KMS-11 (cell line): ENCODE data around the gene TMEM25.

Source experiments
- H2AFZ ChIP-seq: fragments of 200-600 bp; sonication (generic); 2 replicates; pipeline ENCODE4 v1.6.1; 2016; ENCODE audit warnings: antibody characterized with exemption, mixed run types, low read depth
- H3K27ac ChIP-seq: fragments of 200-600 bp; sonication (generic); 2 replicates; pipeline ENCODE4 v1.6.1; 2016; ENCODE audit warnings: mild to moderate bottlenecking, mixed run types
- H3K27me3 ChIP-seq: fragments of 200-600 bp; sonication (generic); 2 replicates; pipeline ENCODE4 v1.6.1; 2017; ENCODE audit warnings: mild to moderate bottlenecking, low read depth, mixed run types, moderate library complexity; ENCODE audit not compliant: insufficient read depth
- H3K36me3 ChIP-seq: fragments of 200-600 bp; sonication (generic); 2 replicates; pipeline ENCODE4 v1.6.1; 2017; ENCODE audit warnings: mild to moderate bottlenecking, mixed run types; ENCODE audit not compliant: insufficient read depth
- H3K4me1 ChIP-seq: fragments of 200-600 bp; sonication (generic); 2 replicates; pipeline ENCODE4 v1.6.1; 2016; ENCODE audit warnings: mild to moderate bottlenecking, low read depth, mixed run types; ENCODE audit not compliant: poor library complexity, severe bottlenecking
- H3K4me2 ChIP-seq: fragments of 200-600 bp; sonication (generic); 2 replicates; pipeline ENCODE4 v1.7.0; 2016; ENCODE audit warnings: mild to moderate bottlenecking, mixed run types
- H3K4me3 ChIP-seq: fragments of 200-600 bp; sonication (generic); IDR thresholded peaks from 2 replicates; pipeline ENCODE4 v1.6.1; 2017; ENCODE audit warnings: low read depth, low read length, mixed read lengths; ENCODE audit not compliant: insufficient read depth
- H3K79me2 ChIP-seq: fragments of 200-600 bp; sonication (generic); 2 replicates; pipeline ENCODE4 v1.6.1; 2016; ENCODE audit warnings: low read depth, mixed run types; ENCODE audit not compliant: insufficient read depth
- H3K9ac ChIP-seq: fragments of 200-600 bp; sonication (generic); 2 replicates; pipeline ENCODE4 v1.6.1; 2016; ENCODE audit warnings: mild to moderate bottlenecking, mixed run types
- H4K20me1 ChIP-seq: fragments of 200-600 bp; sonication (generic); 2 replicates; pipeline ENCODE4 v1.6.1; 2016; ENCODE audit warnings: mild to moderate bottlenecking, mixed run types; ENCODE audit not compliant: insufficient read depth
- CTCF ChIP-seq: fragments of 200-600 bp; sonication (generic); conservative IDR thresholded peaks from 2 replicates; pipeline ENCODE4 v1.6.1; 2017; ENCODE audit warnings: low read depth, mild to moderate bottlenecking, antibody characterized with exemption, low read length, moderate library complexity, mixed read lengths

The TMEM25 gene

DNA sequence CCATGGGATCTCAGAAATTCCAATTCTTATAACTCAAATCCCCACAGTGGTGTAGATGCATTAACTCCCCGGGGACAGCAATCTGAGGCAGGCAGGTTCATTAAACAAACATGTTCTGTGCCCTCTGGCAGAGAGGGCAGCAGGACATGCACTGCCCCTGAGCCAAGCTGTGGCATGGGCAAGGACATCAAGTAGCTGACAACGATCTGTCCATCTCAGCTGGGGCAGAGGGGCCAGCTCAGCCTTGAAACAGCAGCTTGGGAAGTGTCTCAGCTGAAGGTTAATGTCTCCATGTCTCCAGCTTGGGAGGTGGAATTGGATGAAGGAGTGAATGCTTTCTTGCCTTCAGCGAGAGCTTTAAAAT is 13.6 kb downstream of the TMEM25 start:
- Histone ChIP-seq H3K27ac (no peak overlapping the region), H3K4me1 (no peaks in the 10 kb centered on the region), H2AFZ (no peak overlapping the region), H3K9ac (no peak overlapping the region), H4K20me1 (no peaks in the 10 kb centered on the region), H3K27me3 (no peaks in the 10 kb centered on the region), H3K79me2 (no peaks in the 10 kb centered on the region), H3K4me3 (no peak overlapping the region), H3K36me3 (no peaks in the 10 kb centered on the region), H3K4me2 (no peak overlapping the region)
- TF ChIP-seq CTCF: no peak

DNA sequence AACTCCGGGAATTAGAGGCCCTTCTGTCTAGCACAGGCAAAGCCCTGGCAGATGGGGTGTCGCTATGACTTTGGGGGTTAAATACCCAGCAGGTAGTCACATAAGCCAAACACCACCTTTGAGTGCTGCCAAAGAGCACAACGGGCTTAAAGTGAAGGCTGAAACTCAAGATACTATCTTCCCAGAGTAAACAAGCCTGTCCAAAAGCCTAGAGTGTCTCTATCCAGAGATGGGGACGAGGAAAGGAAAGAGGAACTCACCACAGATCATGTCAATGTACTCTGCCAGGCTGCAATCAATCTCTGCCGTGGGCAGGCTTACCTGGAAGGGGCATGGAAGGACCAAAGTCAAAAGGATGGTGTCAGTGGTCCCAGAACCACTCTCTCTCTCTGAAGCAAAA is 14.5 kb downstream of the TMEM25 start:
- Histone ChIP-seq H3K4me1 (no peaks in the 10 kb centered on the region), H3K4me3 (no peak overlapping the region), H3K36me3 (no peaks in the 10 kb centered on the region), H3K79me2 (no peaks in the 10 kb centered on the region), H3K4me2 (no peak overlapping the region), H3K27ac (no peak overlapping the region), H3K9ac (no peak overlapping the region), H2AFZ (no peak overlapping the region), H3K27me3 (no peaks in the 10 kb centered on the region), H4K20me1 (no peaks in the 10 kb centered on the region)
- no peak for TF ChIP-seq CTCF

DNA sequence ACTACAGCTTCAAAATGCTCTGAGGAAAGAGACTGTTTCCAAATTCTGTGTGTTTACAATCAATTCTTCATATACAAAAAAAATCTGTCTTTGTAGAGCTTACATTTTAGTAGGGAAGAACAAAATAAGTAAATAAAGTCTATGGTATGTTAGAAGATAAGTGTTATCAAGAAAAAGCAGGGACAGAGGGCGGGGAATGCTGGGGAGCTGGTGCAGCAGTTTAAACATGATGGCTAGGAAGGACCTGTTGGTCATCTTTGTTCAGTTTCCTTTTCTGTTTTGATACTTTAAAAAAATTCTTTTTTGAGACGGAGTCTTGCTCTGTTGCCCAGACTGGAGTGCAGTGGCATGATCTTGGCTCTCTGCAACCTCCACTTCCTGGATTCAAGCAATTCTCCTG is 16.1 kb downstream of the TMEM25 start:
- Histone ChIP-seq H3K4me3 (no peak overlapping the region), H4K20me1 (no peaks in the 10 kb centered on the region), H3K9ac (no peak overlapping the region), H3K27me3 (no peaks in the 10 kb centered on the region), H2AFZ (no peak overlapping the region), H3K27ac (no peak overlapping the region), H3K4me2 (no peak overlapping the region), H3K4me1 (no peaks in the 10 kb centered on the region), H3K36me3 (no peaks in the 10 kb centered on the region), H3K79me2 (no peaks in the 10 kb centered on the region)
- no peak for TF ChIP-seq CTCF

DNA sequence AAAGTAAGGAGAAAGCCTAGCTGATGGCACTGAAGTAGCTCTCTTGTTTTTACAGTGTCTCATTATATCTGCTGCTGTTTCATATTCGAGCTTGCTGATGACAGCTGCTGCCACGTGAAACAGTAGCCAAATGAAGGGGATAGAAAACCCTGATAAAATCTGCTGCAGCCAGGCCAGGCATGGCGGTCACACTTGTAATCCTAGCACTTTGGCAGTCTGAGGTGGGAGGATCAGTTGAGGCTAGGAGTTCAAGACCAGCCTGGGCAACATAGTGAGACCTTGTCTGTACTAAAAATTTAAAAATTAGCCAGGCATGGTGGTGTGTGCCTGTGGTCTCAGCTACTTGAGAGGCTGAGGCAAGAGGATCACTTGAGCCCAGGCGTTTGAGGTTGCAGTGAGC is 21.3 kb downstream of the TMEM25 start:
- Histone ChIP-seq H3K4me1 (no peaks in the 10 kb centered on the region), H3K27me3 (no peaks in the 10 kb centered on the region), H3K79me2 (no peaks in the 10 kb centered on the region), H3K9ac (no peak overlapping the region), H3K36me3 (no peaks in the 10 kb centered on the region), H4K20me1 (no peaks in the 10 kb centered on the region), H3K4me2 (no peak overlapping the region), H3K4me3 (no peak overlapping the region), H2AFZ (no peak overlapping the region), H3K27ac (no peak overlapping the region)
- no peak for TF ChIP-seq CTCF

DNA sequence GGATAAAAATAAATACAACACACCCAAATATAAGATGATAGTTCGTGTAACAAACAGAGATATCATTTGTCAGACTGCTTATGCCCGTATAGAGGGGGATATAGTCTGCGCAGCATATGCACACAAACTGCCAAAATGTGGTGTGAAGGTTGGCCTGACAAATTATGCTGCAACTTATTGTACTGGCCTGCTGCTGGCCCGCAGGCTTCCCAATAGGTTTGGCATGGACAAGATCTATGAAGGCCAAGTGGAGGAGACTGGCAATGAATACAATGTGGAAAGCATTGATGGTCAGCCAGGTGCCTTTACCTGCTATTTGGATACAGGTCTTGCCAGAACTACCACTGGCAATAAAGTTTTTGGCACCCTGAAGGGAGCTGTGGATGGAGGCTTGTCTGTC is 29.8 kb downstream of the TMEM25 start:
- H2AFZ ChIP-seq: no peak overlapping the region
- no peak overlapping the region for H3K4me3 ChIP-seq
- no peak overlapping the region for H3K27ac ChIP-seq
- H4K20me1 ChIP-seq: no peaks in the 10 kb centered on the region
- no peaks in the 10 kb centered on the region for H3K27me3 ChIP-seq
- no peak overlapping the region for H3K4me2 ChIP-seq
- no peak overlapping the region for H3K9ac ChIP-seq
- H3K4me1 ChIP-seq: no peaks in the 10 kb centered on the region
- no peaks in the 10 kb centered on the region for H3K79me2 ChIP-seq
- no peaks in the 10 kb centered on the region for H3K36me3 ChIP-seq
- TF ChIP-seq CTCF: no peak
